IMR-90 (cell line): ENCODE data around the gene ANKS3. TPM values are rescaled to one million over a fixed set of nuclear protein-coding genes. Genes with fewer than 3 reads are reported as not detected.

ENCODE experiments used
- ATAC-seq: fragments of 200-7000 bp; cut with Tn5 transposase; 2 replicates; pipeline ENCODE4 v1.9.1; 2020; ENCODE audit warnings: low read depth, mild to moderate bottlenecking, moderate library complexity
- BruUV-seq: library from RNA; stranded (reverse); fragments of 400-500 nt; replicated peaks from 2 replicates; lab custom pipeline; 2021; lab: Mats Ljungman, UMichigan
- CTCF ChIA-PET: fragments of 300-600 bp; formaldehyde crosslinking; extraction: SDS; loops from one replicate; lab custom pipeline; 2021; ENCODE audit warnings: antibody characterized with exemption; lab: Yijun Ruan, JAX
- POLR2A ChIA-PET: fragments of 300-600 bp; sonication (Branson Sonifier 250); formaldehyde crosslinking; loops from one replicate; lab custom pipeline; 2022; ENCODE audit warnings: antibody characterized with exemption; ENCODE audit not compliant: unreplicated experiment; lab: Charles Lee
- DNase-seq: peaks from one replicate; pipeline ENCODE4 v3.0.0; 2013
- H2AFZ ChIP-seq: replicated peaks from 2 replicates; pipeline ENCODE3; 2013; ENCODE audit warnings: low read length, mild to moderate bottlenecking; ENCODE audit not compliant: poor library complexity
- H2AK5ac ChIP-seq: 2 replicates; pipeline ENCODE4 v1.6.1; 2013; ENCODE audit warnings: low read depth, low read length, inconsistent platforms
- H2AK9ac ChIP-seq: replicated peaks from 2 replicates; pipeline ENCODE3; 2013; ENCODE audit warnings: mild to moderate bottlenecking, low read depth, low read length, moderate library complexity; ENCODE audit not compliant: poor library complexity
- H2BK120ac ChIP-seq: 2 replicates; pipeline ENCODE4 v1.6.1; 2013; ENCODE audit warnings: low read depth, low read length, inconsistent platforms
- H2BK15ac ChIP-seq: 3 replicates; pipeline ENCODE4 v1.6.1; 2013; ENCODE audit warnings: low read depth, low read length, inconsistent platforms
- H2BK20ac ChIP-seq: 2 replicates; pipeline ENCODE4 v1.6.1; 2013; ENCODE audit warnings: low read depth, mild to moderate bottlenecking, inconsistent platforms, low read length, moderate library complexity
- H2BK5ac ChIP-seq: 2 replicates; pipeline ENCODE4 v1.6.1; 2013; ENCODE audit warnings: mild to moderate bottlenecking, low read depth, low read length, inconsistent platforms; ENCODE audit not compliant: poor library complexity, severe bottlenecking
- H3K14ac ChIP-seq: replicated peaks from 2 replicates; pipeline ENCODE4 v1.6.1; 2013; ENCODE audit warnings: low read depth, low read length, inconsistent platforms
- H3K18ac ChIP-seq: 2 replicates; pipeline ENCODE4 v1.6.1; 2013; ENCODE audit warnings: low read depth, low read length, control low read depth
- H3K23ac ChIP-seq: 2 replicates; pipeline ENCODE4 v1.6.1; 2013; ENCODE audit warnings: low read depth, low read length, inconsistent platforms
- H3K27ac ChIP-seq: 2 replicates; pipeline ENCODE4 v1.5.1; 2013; ENCODE audit warnings: mild to moderate bottlenecking, control low read depth, low read length; ENCODE audit not compliant: insufficient read depth
- H3K27me3 ChIP-seq: 2 replicates; pipeline ENCODE4 v1.6.1; 2013; ENCODE audit warnings: low read length; ENCODE audit not compliant: control insufficient read depth, insufficient read depth
- H3K36me3 ChIP-seq: 2 replicates; pipeline ENCODE4 v1.6.1; 2013; ENCODE audit warnings: low read length, mixed read lengths; ENCODE audit not compliant: control insufficient read depth, insufficient read depth
- H3K4ac ChIP-seq: 2 replicates; pipeline ENCODE4 v1.6.1; 2013; ENCODE audit warnings: low read depth, low read length, inconsistent platforms
- H3K4me1 ChIP-seq: 2 replicates; pipeline ENCODE4 v1.6.1; 2013; ENCODE audit warnings: low read length, mixed read lengths; ENCODE audit not compliant: control insufficient read depth, insufficient read depth
- H3K4me2 ChIP-seq: 2 replicates; pipeline ENCODE4 v1.6.1; 2013; ENCODE audit warnings: low read depth, mild to moderate bottlenecking, control low read depth, low read length, moderate library complexity
- H3K4me3 ChIP-seq: 2 replicates; pipeline ENCODE4 v1.5.1; 2013; ENCODE audit warnings: low read depth, mild to moderate bottlenecking, control low read depth, low read length, moderate library complexity; ENCODE audit not compliant: insufficient read depth
- H3K56ac ChIP-seq: 2 replicates; pipeline ENCODE4 v1.6.1; 2013; ENCODE audit warnings: low read length, inconsistent platforms; ENCODE audit not compliant: insufficient read depth; ENCODE audit errors: extremely low read depth
- H3K79me1 ChIP-seq, 2 experiments: 2 replicates each; pipeline ENCODE4 v1.6.1; 2013; ENCODE audit warnings: low read length in 2 of 2, inconsistent platforms in 1 of 2, low read depth in 1 of 2
- H3K9ac ChIP-seq: 2 replicates; pipeline ENCODE4 v1.6.1; 2013; ENCODE audit warnings: low read depth, low read length, control low read depth
- H3K9me1 ChIP-seq: 2 replicates; pipeline ENCODE4 v1.6.1; 2013; ENCODE audit warnings: low read length, inconsistent platforms; ENCODE audit not compliant: insufficient read depth
- H3K9me3 ChIP-seq: 2 replicates; pipeline ENCODE4 v1.6.1; 2013; ENCODE audit warnings: low read length; ENCODE audit not compliant: control insufficient read depth, insufficient read depth
- H4K20me1 ChIP-seq: 2 replicates; pipeline ENCODE4 v1.6.1; 2013; ENCODE audit warnings: low read length, inconsistent platforms; ENCODE audit not compliant: insufficient read depth
- H4K5ac ChIP-seq: 2 replicates; pipeline ENCODE4 v1.6.1; 2013; ENCODE audit warnings: mild to moderate bottlenecking, low read depth, low read length, control low read depth
- H4K8ac ChIP-seq, 2 experiments: 2 replicates each; pipeline ENCODE4 v1.6.1; 2013; ENCODE audit warnings: low read depth in 2 of 2, low read length in 2 of 2, control low read depth in 1 of 2, inconsistent platforms in 1 of 2
- H4K91ac ChIP-seq: 2 replicates; pipeline ENCODE4 v1.6.1; 2013; ENCODE audit warnings: low read depth, low read length, inconsistent platforms; ENCODE audit not compliant: insufficient read depth
- FOS ChIP-seq: fragments of 150-350 bp; IDR thresholded peaks from 2 replicates; pipeline ENCODE4 v1.6.1; 2016; ENCODE audit warnings: low read depth, low read length
- WGBS, 2 experiments: methylation state at CpG; one replicate each; pipeline versions ENCODE4 v1.1.5 to v1.1.7; 2013; ENCODE audit warnings: missing lambda C conversion rate in 2 of 2; ENCODE audit not compliant: insufficient read length in 1 of 2; ENCODE audit errors: extremely low coverage in 2 of 2; 5-methylcytosine and 5-hydroxymethylcytosine counted together
- dilution Hi-C: fragments of 300-500 bp; cut with HindIII; formaldehyde crosslinking; loops from one replicate; pipeline ENCODE4 v1.14.3; 2018; ENCODE audit warnings: low sequenced_read_pairs; ENCODE audit not compliant: unreplicated experiment
- in situ Hi-C: fragments of 300-500 bp; cut with MboI; formaldehyde crosslinking; loops from 3 replicates; pipeline ENCODE4 v1.14.3; 2019; ENCODE audit warnings: low sequenced_read_pairs, inconsistent platforms, mixed read lengths
- intact Hi-C: fragments of 100-400 bp; cut with micrococcal nuclease; formaldehyde crosslinking; loops from 2 replicates; pipeline ENCODE4 v1.10.0; 2022
- polyA plus RNA-seq, 3 experiments: library from polyadenylated mRNA; depleted of rRNA; stranded (reverse); fragments of >200 nt; gene quantifications; 2 replicates each; pipeline ENCODE4 v1.2.3, GENCODE V29; 2012; ENCODE audit warnings: low replicate concordance in 1 of 3
- total RNA-seq: library from RNA; depleted of rRNA; stranded (reverse); fragments of >200 nt; gene quantifications from 2 replicates; pipeline ENCODE4 v1.2.3, GENCODE V29; 2012

Gene ANKS3
- total and polyA plus RNA-seq, 2 of the 4 experiments (the other 2 are of a cell fraction) = 24.4 to 25.0 TPM

- 84% methylated on average over 3 of the region's 6 CpGs; no CpG with 5 or more reads in 1 of the 2 experiments for WGBS, 2 experiments
- intact Hi-C loops = no loop called here
- no peaks in the 10 kb centered on the region for H3K4me1 ChIP-seq
- TF ChIP-seq FOS = no peak
- H3K4me2 ChIP-seq = no peak overlapping the region
- in situ Hi-C loops = no loop called here
- H3K9me1 ChIP-seq = no peaks in the 10 kb centered on the region
- H3K9ac ChIP-seq = no peak overlapping the region
- no peak overlapping the region for H2BK5ac ChIP-seq
- no peaks in the 10 kb centered on the region for H3K27me3 ChIP-seq
- no peak for DNase-seq
- no peak overlapping the region for H4K5ac ChIP-seq
- H4K91ac ChIP-seq = no peak overlapping the region
- BruUV-seq = no TSS peak
- ChIA-PET CTCF (no interaction called here), POLR2A (no interaction called here)
- no peak for ATAC-seq
- H4K8ac ChIP-seq = no peak overlapping the region
- no peak overlapping the region for H3K14ac ChIP-seq
- no peak overlapping the region for H2BK120ac ChIP-seq
- H3K36me3 ChIP-seq = peaks cover 64% of the 10 kb centered on the region
- H3K79me1 ChIP-seq = peaks cover 0 to 22% of the 10 kb centered on the region in 2 experiments; a peak in 2 of 4 replicates
- peak overlapping the region; percentile 28 for H2AK9ac ChIP-seq
- no peak overlapping the region for H2AK5ac ChIP-seq
- H3K27ac ChIP-seq = no peak overlapping the region
- no peak overlapping the region for H3K4me3 ChIP-seq
- H2AFZ ChIP-seq = no peak overlapping the region
- no peaks in the 10 kb centered on the region for H3K9me3 ChIP-seq
- H2BK15ac ChIP-seq = no peak overlapping the region
- dilution Hi-C loops = no loop called here
- H3K4ac ChIP-seq = no peak overlapping the region
- no peak overlapping the region for H3K56ac ChIP-seq
- H3K23ac ChIP-seq = no peak overlapping the region
- no peak overlapping the region for H2BK20ac ChIP-seq
- peaks cover 31% of the 10 kb centered on the region for H4K20me1 ChIP-seq
- no peak overlapping the region for H3K18ac ChIP-seq
Measured at GRCh38 chr16:4655801-4656200, 78.3 kb downstream of the ANKS3 start.
